Measurements from ENCODE around the gene SYTL2.

- TF ChIP-seq CTCF (IDR thresholded peaks at IDR 0.05; ENCODE audit: poor library complexity, severe bottlenecking) (no peak), POLR2AphosphoS5 (IDR thresholded peaks at IDR 0.05) (no peak), RAD21 (conservative IDR thresholded peaks at IDR 0.05) (no peak), EP300 (conservative IDR thresholded peaks at IDR 0.05; ENCODE audit: poor library complexity, severe bottlenecking) (no peak)
- TF ChIP-seq, protein P1, sequence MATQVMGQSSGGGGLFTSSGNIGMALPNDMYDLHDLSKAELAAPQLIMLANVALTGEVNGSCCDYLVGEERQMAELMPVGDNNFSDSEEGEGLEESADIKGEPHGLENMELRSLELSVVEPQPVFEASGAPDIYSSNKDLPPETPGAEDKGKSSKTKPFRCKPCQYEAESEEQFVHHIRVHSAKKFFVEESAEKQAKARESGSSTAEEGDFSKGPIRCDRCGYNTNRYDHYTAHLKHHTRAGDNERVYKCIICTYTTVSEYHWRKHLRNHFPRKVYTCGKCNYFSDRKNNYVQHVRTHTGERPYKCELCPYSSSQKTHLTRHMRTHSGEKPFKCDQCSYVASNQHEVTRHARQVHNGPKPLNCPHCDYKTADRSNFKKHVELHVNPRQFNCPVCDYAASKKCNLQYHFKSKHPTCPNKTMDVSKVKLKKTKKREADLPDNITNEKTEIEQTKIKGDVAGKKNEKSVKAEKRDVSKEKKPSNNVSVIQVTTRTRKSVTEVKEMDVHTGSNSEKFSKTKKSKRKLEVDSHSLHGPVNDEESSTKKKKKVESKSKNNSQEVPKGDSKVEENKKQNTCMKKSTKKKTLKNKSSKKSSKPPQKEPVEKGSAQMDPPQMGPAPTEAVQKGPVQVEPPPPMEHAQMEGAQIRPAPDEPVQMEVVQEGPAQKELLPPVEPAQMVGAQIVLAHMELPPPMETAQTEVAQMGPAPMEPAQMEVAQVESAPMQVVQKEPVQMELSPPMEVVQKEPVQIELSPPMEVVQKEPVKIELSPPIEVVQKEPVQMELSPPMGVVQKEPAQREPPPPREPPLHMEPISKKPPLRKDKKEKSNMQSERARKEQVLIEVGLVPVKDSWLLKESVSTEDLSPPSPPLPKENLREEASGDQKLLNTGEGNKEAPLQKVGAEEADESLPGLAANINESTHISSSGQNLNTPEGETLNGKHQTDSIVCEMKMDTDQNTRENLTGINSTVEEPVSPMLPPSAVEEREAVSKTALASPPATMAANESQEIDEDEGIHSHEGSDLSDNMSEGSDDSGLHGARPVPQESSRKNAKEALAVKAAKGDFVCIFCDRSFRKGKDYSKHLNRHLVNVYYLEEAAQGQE (IDR thresholded peaks at IDR 0.05; ENCODE audit: borderline replicate concordance), result no peak
Measured at GRCh38 chr11:85668157-85668556, 142.8 kb downstream of the SYTL2 start.

Data from neural cell (in vitro differentiated cells).